Chondrocyte (in vitro differentiated cells): ENCODE results near the gene MCC. TPM values are rescaled to one million over a fixed set of nuclear protein-coding genes. Genes with fewer than 3 reads are reported as not detected.

Experiments
- DNase-seq: peaks from one replicate; pipeline ENCODE4 v3.0.0; 2021; ENCODE audit warnings: mixed read lengths, low spot score
- H3K27ac Mint-ChIP-seq: one replicate; pipeline ENCODE4 v1.8.0; 2021; ENCODE audit warnings: mild to moderate bottlenecking, moderate library complexity, mixed read lengths; ENCODE audit not compliant: unreplicated experiment
- H3K27me3 Mint-ChIP-seq: 2 replicates; pipeline ENCODE4 v1.8.0; 2021; ENCODE audit warnings: low read depth, mixed read lengths
- H3K36me3 Mint-ChIP-seq: 2 replicates; pipeline ENCODE4 v1.8.0; 2021; ENCODE audit warnings: low read depth, mixed read lengths
- H3K4me1 Mint-ChIP-seq: 2 replicates; pipeline ENCODE4 v1.8.0; 2021; ENCODE audit warnings: low read depth, mild to moderate bottlenecking, mixed read lengths
- H3K4me3 Mint-ChIP-seq: one replicate; pipeline ENCODE4 v1.8.0; 2021; ENCODE audit warnings: mild to moderate bottlenecking, moderate library complexity, mixed read lengths; ENCODE audit not compliant: unreplicated experiment
- H3K9me3 Mint-ChIP-seq: 2 replicates; pipeline ENCODE4 v1.8.0; 2021; ENCODE audit warnings: low read depth, mixed read lengths
- total RNA-seq: library from RNA; stranded (reverse); gene quantifications from 3 replicates; pipeline ENCODE4 v1.2.1, GENCODE V29; 2021
- TF ChIP-seq, protein P1 (sequence below): fragments of 200-600 bp; sonication (generic); IDR thresholded peaks from 2 replicates; pipeline ENCODE4 v1.5.0; 2021; ENCODE audit warnings: antibody characterized with exemption, mild to moderate bottlenecking, moderate library complexity

The MCC gene
- total RNA-seq, 1 donor from 2014 or later: 15.0 TPM

DNA sequence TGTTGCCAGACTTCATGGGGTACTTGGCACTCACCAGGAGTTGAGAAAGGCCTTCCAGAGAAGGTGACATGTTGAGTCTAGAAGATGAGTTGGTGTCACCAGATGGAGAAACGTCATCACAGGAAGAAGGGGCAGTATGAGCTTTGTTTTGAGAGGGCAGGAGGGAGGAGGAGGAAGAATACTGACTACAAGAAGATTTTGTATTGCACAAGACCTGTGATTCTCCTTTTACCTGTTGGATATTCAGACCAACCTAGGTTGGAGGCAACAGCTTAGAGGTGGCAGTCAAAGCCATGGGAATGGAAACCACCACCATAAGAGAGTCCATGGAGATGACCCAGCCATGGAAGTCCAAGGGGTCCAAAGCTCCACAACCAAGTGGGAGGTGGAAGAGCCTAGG, 207.7 kb downstream of the MCC start:
- Mint-ChIP-seq H3K4me1 (no peaks in the 10 kb centered on the region), H3K4me3 (no peak overlapping the region)
- TF ChIP-seq, protein P1, sequence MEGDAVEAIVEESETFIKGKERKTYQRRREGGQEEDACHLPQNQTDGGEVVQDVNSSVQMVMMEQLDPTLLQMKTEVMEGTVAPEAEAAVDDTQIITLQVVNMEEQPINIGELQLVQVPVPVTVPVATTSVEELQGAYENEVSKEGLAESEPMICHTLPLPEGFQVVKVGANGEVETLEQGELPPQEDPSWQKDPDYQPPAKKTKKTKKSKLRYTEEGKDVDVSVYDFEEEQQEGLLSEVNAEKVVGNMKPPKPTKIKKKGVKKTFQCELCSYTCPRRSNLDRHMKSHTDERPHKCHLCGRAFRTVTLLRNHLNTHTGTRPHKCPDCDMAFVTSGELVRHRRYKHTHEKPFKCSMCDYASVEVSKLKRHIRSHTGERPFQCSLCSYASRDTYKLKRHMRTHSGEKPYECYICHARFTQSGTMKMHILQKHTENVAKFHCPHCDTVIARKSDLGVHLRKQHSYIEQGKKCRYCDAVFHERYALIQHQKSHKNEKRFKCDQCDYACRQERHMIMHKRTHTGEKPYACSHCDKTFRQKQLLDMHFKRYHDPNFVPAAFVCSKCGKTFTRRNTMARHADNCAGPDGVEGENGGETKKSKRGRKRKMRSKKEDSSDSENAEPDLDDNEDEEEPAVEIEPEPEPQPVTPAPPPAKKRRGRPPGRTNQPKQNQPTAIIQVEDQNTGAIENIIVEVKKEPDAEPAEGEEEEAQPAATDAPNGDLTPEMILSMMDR: no peak

DNA sequence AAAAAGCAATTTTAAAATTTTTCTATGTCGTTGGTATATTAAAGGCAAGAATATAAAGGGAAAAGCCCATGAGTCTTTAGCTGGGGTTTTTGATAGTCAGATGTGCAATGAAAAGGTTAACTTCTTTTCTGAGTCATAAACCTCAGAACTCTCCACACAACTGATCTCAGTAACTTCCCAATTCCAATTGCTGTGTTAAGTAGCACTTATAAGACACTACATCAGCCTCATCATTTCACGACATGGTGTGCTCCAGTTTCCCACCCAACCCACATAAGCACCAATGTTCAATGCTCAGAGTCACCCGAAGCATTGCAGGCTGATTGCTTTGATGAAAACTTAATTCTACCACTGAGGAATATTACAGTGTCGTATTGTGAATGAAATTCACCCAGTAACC, 209.3 kb downstream of the MCC start:
- peaks cover 8% of the 10 kb centered on the region for H3K4me1 Mint-ChIP-seq
- no peak for DNase-seq

More for the DNA sequence above, 207.7 kb downstream of the MCC start:
- no peak for DNase-seq
- Mint-ChIP-seq H3K36me3 (no peaks in the 10 kb centered on the region), H3K27ac (no peak overlapping the region), H3K27me3 (no peaks in the 10 kb centered on the region), H3K9me3 (no peaks in the 10 kb centered on the region)

DNA sequence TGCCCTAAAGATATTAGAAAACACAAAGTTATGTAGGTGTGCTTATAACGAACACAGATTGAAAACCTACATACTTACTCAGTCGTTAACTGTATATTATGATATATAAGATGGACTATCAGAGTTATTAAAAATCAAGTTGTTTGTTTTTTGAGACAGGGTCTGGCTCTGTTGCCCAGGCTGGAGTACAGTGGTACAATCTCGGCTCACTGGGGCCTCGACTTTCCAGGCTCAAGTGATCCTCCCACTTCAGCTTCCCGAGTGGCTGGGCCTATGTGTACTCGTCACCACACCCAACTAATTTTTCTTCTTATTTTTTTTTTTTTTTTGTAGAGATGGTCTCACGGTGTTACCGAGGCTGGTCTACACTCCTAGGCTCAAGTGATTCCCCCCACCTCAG, 211.8 kb downstream of the MCC start:
- DNase-seq: no peak
- TF ChIP-seq, protein P1: no peak
- Mint-ChIP-seq H3K36me3 (no peaks in the 10 kb centered on the region), H3K4me3 (no peak overlapping the region), H3K27me3 (no peaks in the 10 kb centered on the region), H3K27ac (no peak overlapping the region), H3K9me3 (no peaks in the 10 kb centered on the region), H3K4me1 (peaks cover 18% of the 10 kb centered on the region)

More for the DNA sequence above, 209.3 kb downstream of the MCC start:
- Mint-ChIP-seq H3K36me3 (no peaks in the 10 kb centered on the region), H3K27ac (no peak overlapping the region), H3K4me3 (no peak overlapping the region), H3K27me3 (no peaks in the 10 kb centered on the region), H3K9me3 (no peaks in the 10 kb centered on the region)
- TF ChIP-seq, protein P1: no peak

DNA sequence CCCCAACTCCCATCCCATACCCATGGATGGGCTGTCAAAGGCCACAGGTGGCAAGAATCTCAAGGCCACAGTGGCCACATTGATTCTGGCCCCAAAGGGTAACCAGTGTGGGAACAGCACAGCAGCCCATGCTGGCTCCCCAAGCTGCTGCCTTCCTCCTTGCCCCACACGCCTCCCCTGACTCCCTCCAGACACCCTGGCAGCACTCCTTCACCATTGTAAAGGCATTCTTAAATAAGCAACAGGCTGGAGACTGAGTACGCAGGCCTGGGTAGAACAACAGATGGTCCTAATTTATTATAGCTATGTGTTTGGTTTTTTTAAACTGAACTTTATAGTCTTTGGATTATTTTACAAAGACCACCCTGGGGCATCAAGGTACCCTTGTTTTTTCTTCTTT, 212.3 kb downstream of the MCC start:
- Mint-ChIP-seq H3K36me3 (no peaks in the 10 kb centered on the region), H3K9me3 (no peaks in the 10 kb centered on the region), H3K27me3 (no peaks in the 10 kb centered on the region), H3K27ac (no peak overlapping the region), H3K4me1 (peaks cover 23% of the 10 kb centered on the region), H3K4me3 (no peak overlapping the region)
- TF ChIP-seq, protein P1: no peak
- DNase-seq: no peak

DNA sequence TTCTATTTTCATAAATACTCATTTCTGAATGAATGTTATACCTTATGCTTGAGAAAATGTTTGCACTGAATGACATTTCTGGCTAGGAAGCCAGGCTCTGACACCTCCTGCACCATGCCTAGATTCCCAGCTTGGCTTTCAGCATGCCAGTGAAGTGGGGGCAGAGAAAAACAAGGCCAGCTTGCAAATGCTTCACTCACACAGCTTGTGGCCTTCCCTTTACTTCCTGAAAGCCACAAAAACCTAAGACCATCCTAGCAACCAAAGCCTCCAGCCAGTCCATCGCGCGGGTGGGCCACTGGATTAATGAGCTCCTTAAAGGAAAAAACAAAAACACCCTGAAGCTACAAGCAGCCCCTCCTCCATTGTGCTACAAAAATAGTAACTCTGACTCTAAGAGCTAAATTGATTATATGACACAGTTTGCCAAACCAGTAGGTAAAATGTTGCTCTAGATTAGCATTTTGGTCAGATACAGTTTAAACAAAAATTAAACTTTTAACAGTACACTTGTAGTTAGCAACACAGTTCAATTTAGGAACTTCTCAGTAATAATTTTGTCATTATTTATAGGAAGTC, 213.3 kb downstream of the MCC start:
- no peak for DNase-seq
- Mint-ChIP-seq H3K36me3 (no peaks in the 10 kb centered on the region), H3K4me3 (no peak overlapping the region), H3K9me3 (no peaks in the 10 kb centered on the region), H3K27ac (no peak overlapping the region), H3K27me3 (no peaks in the 10 kb centered on the region), H3K4me1 (peaks cover 25% of the 10 kb centered on the region)
- TF ChIP-seq, protein P1: no peak
